NK-92 (cell line): Measurements from ENCODE around the gene VEPH1.

ENCODE experiments used
- DNase-seq: peaks from one replicate; lab custom pipeline; 2025; ENCODE audit not compliant: unreplicated experiment; lab: John Stamatoyannopoulos, UW

VEPH1 gene

DNA sequence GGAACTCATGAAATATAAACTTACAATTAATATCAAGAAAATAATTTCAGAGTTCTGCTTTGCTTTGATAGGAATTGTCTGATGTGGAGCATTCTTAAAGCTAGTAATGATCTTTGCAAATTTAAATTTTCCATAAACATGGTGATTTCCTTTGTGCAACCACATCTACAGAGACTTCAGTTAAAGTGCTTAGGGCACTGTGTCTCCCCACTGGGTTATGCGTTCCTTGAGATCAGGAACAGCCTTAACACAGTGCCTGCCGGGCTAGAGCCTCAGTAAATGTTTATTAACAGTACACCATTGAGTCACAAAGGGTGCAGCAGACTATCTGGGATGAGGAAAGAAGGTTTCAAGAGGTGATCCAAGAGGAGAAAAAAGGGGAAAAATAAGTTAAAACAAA lies 235.2 kb downstream of the VEPH1 start:
- DNase-seq, result no peak

GRCh38 chr3:157265931-157266330 lies 237.3 kb downstream of the VEPH1 start:
- no peak for DNase-seq

DNA sequence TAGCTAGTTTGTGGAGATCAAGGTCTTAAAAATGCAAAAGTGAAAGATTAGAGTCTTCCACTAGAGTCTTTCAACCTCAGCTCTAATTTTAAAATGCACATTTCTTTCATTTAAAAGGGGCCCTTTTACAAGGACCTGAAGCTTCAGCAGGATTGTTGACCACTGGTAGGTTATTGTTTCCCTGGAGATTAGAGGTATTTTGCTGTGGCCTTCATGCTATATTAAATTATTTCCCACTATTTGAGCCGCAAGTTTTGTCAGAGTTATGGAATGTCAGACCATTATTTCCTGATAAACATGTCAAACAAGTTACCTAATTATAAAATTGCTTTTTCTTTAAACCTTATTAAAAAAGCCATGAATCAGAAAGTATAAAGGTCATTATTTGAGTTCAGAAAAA lies 240.2 kb downstream of the VEPH1 start:
- no peak for DNase-seq

DNA sequence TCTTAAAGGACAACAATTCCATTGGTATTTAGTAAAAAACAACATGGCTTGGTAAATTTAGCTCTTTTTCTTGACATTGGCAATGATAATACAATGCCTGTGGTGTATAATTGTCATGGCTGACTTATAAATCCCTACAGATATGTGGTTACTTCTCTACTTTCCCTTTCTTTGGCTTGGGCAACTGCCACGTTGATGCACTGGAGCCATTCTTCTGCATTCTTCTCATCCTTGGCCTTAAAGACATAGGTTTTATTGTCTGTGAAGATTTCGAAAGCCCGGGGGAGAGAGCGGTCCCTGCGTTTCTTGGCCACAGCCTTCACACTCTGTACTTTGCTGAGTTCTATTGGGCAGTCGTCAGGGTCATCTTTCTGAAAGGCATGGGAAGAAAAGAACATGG lies 242.2 kb downstream of the VEPH1 start:
- no peak for DNase-seq

DNA sequence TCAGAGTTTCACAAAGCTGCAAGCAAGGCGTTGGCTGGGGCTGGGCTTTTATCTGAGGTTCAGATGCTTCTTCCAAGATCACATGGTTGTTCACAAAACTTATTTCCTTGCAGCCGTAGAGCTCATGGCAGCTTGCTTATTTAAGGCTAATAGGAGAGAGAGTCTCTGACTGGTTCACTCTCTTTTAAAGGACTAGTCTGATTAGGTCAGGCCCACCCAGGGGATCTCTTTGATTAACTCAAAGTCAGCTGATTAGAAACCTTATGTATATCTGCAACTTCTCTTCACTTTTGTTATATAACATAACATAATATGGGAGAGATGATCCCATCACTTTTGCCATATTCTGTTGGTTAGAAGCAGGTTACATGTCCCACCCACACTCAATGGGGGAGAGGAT lies 243.4 kb downstream of the VEPH1 start:
- DNase-seq, result no peak

DNA sequence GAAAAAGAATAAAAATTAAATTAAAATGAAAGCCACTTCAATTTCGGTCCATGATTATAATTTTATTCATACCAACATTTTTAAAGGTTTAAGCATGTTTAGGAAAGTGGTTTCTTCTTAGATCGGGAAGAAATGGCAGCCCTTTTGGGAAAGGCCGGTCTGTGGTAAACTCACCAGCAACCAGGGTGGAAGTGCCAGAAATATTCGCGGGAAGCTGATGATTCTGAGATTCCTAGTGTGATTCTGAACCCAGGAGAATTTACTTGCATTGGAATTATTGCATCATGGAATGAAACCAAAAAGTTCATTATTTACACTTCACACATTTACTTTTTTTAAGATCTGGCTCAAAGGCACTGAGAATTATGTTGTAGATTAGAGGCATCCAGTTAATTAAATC lies 246.1 kb downstream of the VEPH1 start:
- no peak for DNase-seq

GRCh38 chr3:157255797-157256196 lies 247.4 kb downstream of the VEPH1 start:
- no peak for DNase-seq

- DNase-seq, result no peak
These were observed 251.5 kb downstream of the VEPH1 start for GRCh38 chr3:157251685-157252084.

GRCh38 chr3:157249606-157250005 lies 253.6 kb downstream of the VEPH1 start:
- no peak for DNase-seq

DNA sequence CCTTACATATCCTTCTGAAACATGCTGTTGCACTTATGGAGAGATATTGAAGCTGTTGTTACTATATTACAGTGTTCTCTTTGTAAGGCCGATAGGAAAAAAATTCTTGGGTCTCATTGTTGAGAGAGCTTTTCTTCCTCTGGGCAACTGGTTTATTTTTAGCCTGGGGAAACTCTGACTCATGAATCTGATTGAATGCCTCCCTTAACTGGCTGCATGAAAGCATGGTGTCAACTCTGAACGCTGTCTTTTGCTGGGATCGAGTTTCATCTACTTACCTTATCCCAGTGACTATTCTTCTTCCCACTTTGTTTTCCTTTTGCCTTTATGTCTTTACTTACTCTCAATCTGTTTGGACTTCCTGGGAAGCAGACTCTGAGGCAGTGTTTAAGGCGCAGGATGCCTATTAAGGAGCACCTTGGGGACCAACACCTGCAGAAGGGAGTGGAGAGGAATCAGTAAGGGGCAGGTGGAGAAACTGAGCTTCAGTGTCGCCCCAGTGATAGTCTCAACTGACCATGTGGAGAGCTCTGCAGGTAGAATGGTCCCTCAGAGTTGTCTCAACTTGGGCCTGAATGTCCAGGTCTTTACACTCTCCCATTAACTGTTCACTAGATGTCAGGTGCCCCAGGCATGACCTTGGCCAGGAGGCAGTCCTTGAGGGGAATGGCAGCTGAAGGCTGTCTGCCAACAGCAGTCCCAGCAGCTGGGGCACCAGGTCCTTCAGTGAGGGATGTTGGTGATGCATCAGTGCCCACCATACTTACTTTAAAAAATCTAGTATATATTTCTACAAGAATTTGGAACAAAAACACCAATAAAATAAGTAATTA lies 254.4 kb downstream of the VEPH1 start:
- DNase-seq, result no peak

DNA sequence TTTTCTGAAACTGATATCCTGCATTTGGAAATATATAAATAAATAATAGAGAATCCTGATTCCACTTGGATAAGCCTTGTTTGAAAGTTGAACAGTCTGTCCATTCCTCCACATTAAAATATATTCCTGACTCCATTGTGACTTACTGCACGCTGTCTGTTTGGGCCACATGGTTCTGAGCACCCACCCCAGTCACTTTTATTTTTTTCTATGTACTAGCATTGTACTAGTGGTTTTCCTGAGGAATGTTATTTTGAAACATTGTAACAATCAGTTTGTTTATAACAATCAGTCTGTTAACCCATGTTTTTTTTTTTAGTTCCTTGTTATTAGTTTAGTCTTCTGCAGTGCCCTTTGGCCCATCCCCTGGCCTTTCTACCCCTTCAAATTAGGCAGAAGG lies 255.8 kb downstream of the VEPH1 start:
- no peak for DNase-seq

DNA sequence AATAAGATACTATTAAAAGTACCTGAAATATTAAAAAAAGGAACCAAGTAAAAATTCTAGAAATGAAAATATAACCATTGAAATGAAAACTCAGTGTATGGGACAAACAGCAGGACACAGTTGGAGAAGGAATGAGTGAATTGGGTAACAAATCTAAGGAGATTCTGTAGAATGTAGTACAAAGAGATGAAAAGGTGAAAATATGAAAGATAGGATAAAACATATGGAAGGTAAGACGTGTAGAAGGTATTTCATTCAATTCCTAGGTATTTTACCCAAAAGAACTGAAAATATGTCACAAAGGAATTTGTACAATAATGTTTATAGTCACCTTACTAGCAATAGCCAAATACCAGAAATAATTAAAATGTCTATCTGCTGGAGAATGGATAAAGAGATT lies 260.4 kb downstream of the VEPH1 start:
- DNase-seq, result no peak

GRCh38 chr3:157241599-157241998 lies 261.6 kb downstream of the VEPH1 start:
- no peak for DNase-seq

GRCh38 chr3:157240408-157240807 lies 262.8 kb downstream of the VEPH1 start:
- DNase-seq, result no peak

GRCh38 chr3:157239082-157239704 lies 264.0 kb downstream of the VEPH1 start:
- DNase-seq, result no peak

- DNase-seq, result no peak
These were observed 264.8 kb downstream of the VEPH1 start for GRCh38 chr3:157238457-157238856.

DNA sequence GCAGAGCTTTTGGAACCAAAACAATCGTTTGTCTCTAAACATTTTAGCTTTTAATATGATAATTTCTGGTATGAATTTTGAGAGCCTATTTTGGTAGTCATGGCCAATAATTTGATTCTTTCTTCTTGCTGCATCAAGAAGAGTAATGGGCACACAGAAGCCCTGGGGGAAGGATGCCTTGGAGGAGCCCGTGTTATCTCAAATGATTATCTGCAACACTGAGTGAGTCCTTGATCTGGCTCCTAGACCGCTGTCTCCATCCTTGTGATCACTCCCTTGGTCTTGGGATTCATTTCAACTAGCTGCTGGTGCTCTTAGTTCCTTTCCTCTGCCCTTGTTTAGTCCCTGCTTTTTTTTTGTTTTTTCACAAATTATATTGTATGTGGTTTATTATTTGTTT lies 265.3 kb downstream of the VEPH1 start:
- DNase-seq, result no peak

DNA sequence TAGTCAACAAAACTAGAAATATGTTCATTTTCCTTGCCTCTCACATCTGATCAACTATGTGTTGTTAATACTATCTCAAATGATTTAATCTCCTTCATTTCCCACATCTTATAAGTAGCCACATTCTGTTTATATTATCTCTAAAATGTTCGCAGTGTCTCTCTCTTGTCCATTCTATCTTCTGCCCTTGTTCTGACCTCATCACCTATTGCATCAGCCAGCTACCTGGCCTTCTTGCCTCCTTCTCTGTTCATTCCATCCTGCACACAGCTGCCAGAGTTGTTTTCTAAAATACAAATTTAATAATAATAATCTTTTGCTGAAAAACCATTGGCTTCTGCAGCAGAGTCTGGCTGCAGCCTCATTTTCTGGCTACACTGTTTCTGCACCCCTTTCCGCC lies 267.9 kb downstream of the VEPH1 start:
- DNase-seq, result no peak

DNA sequence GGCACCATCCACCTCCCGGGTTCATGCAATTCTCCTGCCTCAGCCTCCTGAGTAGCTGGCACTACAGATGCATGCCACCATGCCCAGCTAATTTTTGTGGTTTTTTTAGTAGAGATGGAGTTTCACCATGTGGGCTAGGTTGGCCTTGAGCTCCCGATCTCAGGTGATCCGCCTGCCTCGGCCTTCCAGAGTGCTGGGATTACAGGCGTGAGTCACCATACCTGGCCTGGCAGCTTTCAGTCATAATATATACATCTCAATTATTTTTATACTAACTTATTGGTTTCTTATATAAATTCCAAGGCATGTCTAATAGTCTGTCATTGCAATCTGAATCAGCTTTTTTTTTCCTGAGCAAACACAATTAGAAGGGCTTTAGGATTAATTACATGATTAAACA lies 269.3 kb downstream of the VEPH1 start:
- no peak for DNase-seq

DNA sequence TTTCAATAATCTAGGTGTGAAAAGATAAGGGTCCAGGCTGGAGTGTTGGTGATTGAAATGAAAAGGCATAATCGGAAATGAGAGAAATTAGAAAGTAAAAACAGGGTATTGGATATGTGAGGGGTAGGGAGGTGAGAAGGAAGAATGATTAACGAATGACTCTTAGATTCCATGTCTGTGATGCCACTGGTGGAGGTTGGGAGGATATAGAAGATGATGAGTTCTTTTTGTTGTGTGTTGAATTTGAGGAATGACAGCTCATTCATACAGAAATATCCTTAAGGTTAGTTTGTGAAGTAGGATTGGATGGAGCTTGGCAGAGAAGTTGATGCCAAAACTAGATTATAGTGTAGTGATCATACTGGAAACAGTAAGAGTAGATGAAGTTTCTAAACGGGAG lies 271.1 kb downstream of the VEPH1 start:
- DNase-seq, result no peak

GRCh38 chr3:157231071-157231470 lies 272.1 kb downstream of the VEPH1 start:
- DNase-seq, result no peak

- DNase-seq, result no peak
These were observed 276.9 kb downstream of the VEPH1 start for GRCh38 chr3:157226173-157226847.
